Trophoblast cell (in vitro differentiated cells and primary cell): Measurements from ENCODE around the gene AP1G1.

Source experiments
- DNase-seq, 2 donors: peaks; one replicate each; pipeline ENCODE4 v3.0.0-alpha.2; 2016
- H2AFZ ChIP-seq: 2 replicates; pipeline ENCODE4 v1.6.1; 2013; ENCODE audit warnings: low read length, moderate library complexity, mild to moderate bottlenecking; ENCODE audit not compliant: insufficient read depth, poor library complexity
- H2AK5ac ChIP-seq: 2 replicates; pipeline ENCODE4 v1.6.1; 2013; ENCODE audit warnings: mild to moderate bottlenecking, low read length
- H2BK120ac ChIP-seq: 2 replicates; pipeline ENCODE4 v1.6.1; 2013; ENCODE audit warnings: low read length, mild to moderate bottlenecking, moderate library complexity; ENCODE audit not compliant: insufficient read depth, poor library complexity
- H2BK12ac ChIP-seq: 2 replicates; pipeline ENCODE4 v1.6.1; 2013; ENCODE audit warnings: mild to moderate bottlenecking, low read length, moderate library complexity
- H2BK5ac ChIP-seq: 2 replicates; pipeline ENCODE4 v1.6.1; 2013; ENCODE audit warnings: low read length, low read depth, moderate library complexity, mild to moderate bottlenecking; ENCODE audit not compliant: poor library complexity
- H3K14ac ChIP-seq: 2 replicates; pipeline ENCODE4 v1.6.1; 2013; ENCODE audit warnings: mild to moderate bottlenecking, low read length
- H3K18ac ChIP-seq: 2 replicates; pipeline ENCODE4 v1.6.1; 2013; ENCODE audit warnings: mild to moderate bottlenecking, low read length
- H3K23ac ChIP-seq: 2 replicates; pipeline ENCODE4 v1.6.1; 2013; ENCODE audit warnings: low read length
- H3K27ac ChIP-seq: 2 replicates; pipeline ENCODE4 v1.5.1; 2013; ENCODE audit warnings: low read depth, mild to moderate bottlenecking, inconsistent platforms, low read length, moderate library complexity
- H3K27me3 ChIP-seq: 2 replicates; pipeline ENCODE4 v1.6.1; 2013; ENCODE audit warnings: inconsistent platforms, mild to moderate bottlenecking, low read length, moderate library complexity; ENCODE audit not compliant: insufficient read depth
- H3K36me3 ChIP-seq, 2 experiments: 1 replicate in 1 of 2; 2 replicates in 1 of 2; pipeline ENCODE4 v1.6.1; 2013; ENCODE audit warnings: low read length in 2 of 2, mild to moderate bottlenecking in 2 of 2, moderate library complexity in 1 of 2; ENCODE audit not compliant: insufficient read depth in 2 of 2, control insufficient read depth in 1 of 2
- H3K4ac ChIP-seq: 2 replicates; pipeline ENCODE4 v1.6.1; 2013; ENCODE audit warnings: low read depth, mild to moderate bottlenecking, low read length, moderate library complexity
- H3K4me1 ChIP-seq, 2 experiments: 1 replicate in 1 of 2; 2 replicates in 1 of 2; pipeline ENCODE4 v1.6.1; 2013; ENCODE audit warnings: low read length in 2 of 2, mild to moderate bottlenecking in 2 of 2, moderate library complexity in 1 of 2; ENCODE audit not compliant: insufficient read depth in 2 of 2, control insufficient read depth in 1 of 2
- H3K4me2 ChIP-seq: 2 replicates; pipeline ENCODE4 v1.6.1; 2013; ENCODE audit warnings: inconsistent platforms, mild to moderate bottlenecking, low read length, moderate library complexity
- H3K4me3 ChIP-seq: 2 replicates; pipeline ENCODE4 v1.5.1; 2013; ENCODE audit warnings: mild to moderate bottlenecking, low read depth, low read length, inconsistent platforms
- H3K79me1 ChIP-seq: one replicate; pipeline ENCODE4 v1.6.1; 2013; ENCODE audit warnings: low read length
- H3K79me2 ChIP-seq: 2 replicates; pipeline ENCODE4 v1.6.1; 2013; ENCODE audit warnings: low read length, mild to moderate bottlenecking; ENCODE audit not compliant: control insufficient read depth, insufficient read depth, poor library complexity
- H3K9ac ChIP-seq: 2 replicates; pipeline ENCODE4 v1.6.1; 2013; ENCODE audit warnings: mild to moderate bottlenecking, low read length
- H3K9me3 ChIP-seq: 2 replicates; pipeline ENCODE4 v1.6.1; 2013; ENCODE audit warnings: low read depth, mild to moderate bottlenecking, control low read depth, inconsistent platforms, low read length; ENCODE audit not compliant: insufficient read depth
- H4K12ac ChIP-seq: 2 replicates; pipeline ENCODE4 v1.6.1; 2013; ENCODE audit warnings: low read depth, mild to moderate bottlenecking, low read length, moderate library complexity
- H4K8ac ChIP-seq: 2 replicates; pipeline ENCODE4 v1.6.1; 2013; ENCODE audit warnings: low read depth, mild to moderate bottlenecking, low read length, moderate library complexity
- H4K91ac ChIP-seq: one replicate; pipeline ENCODE4 v1.6.1; 2013; ENCODE audit warnings: low read depth, mild to moderate bottlenecking, low read length, moderate library complexity
- WGBS: extraction: QIAGEN DNeasy Blood & Tissue Kit; methylation state at CpG from one replicate; pipeline ENCODE4 v1.1.7; 2013; ENCODE audit warnings: missing lambda C conversion rate; ENCODE audit not compliant: insufficient read length, insufficient coverage; ENCODE audit errors: extremely low coverage; 5-methylcytosine and 5-hydroxymethylcytosine counted together

Gene AP1G1

GRCh38 chr16:71738855-71739254, 69.8 kb downstream of the AP1G1 start:
- Histone ChIP-seq H3K79me2 (no peaks in the 10 kb centered on the region), H3K4ac (no peak overlapping the region), H3K36me3 (peaks cover 23 to 26% of the 10 kb centered on the region in 2 experiments), H3K23ac (no peak overlapping the region), H3K9me3 (no peaks in the 10 kb centered on the region), H3K4me1 (no peaks in the 10 kb centered on the region), H4K91ac (no peak overlapping the region), H2BK120ac (no peak overlapping the region), H4K8ac (no peak overlapping the region), H3K4me2 (no peak overlapping the region), H3K14ac (no peak overlapping the region), H3K18ac (no peak overlapping the region), H4K12ac (no peak overlapping the region), H3K27me3 (no peaks in the 10 kb centered on the region), H3K4me3 (no peak overlapping the region), H2BK12ac (no peak overlapping the region), H2AK5ac (no peak overlapping the region), H2AFZ (no peak overlapping the region), H3K79me1 (no peaks in the 10 kb centered on the region), H2BK5ac (no peak overlapping the region), H3K27ac (no peak overlapping the region), H3K9ac (no peak overlapping the region)
- no peak for DNase-seq
- no CpG with 5 or more reads among the region's 4 CpGs for WGBS

- no peak for DNase-seq
- Histone ChIP-seq H2AK5ac (no peak overlapping the region), H3K18ac (no peak overlapping the region), H3K9ac (no peak overlapping the region), H2BK120ac (no peak overlapping the region), H3K27ac (no peak overlapping the region), H3K36me3 (peaks cover 21 to 27% of the 10 kb centered on the region in 2 experiments), H3K27me3 (no peaks in the 10 kb centered on the region), H4K12ac (no peak overlapping the region), H3K14ac (no peak overlapping the region), H2AFZ (no peak overlapping the region), H4K8ac (no peak overlapping the region), H2BK5ac (no peak overlapping the region), H3K23ac (no peak overlapping the region), H4K91ac (no peak overlapping the region), H3K4me2 (no peak overlapping the region), H3K79me1 (no peaks in the 10 kb centered on the region), H3K4me3 (no peak overlapping the region), H3K9me3 (no peaks in the 10 kb centered on the region), H3K4me1 (no peaks in the 10 kb centered on the region), H3K79me2 (no peaks in the 10 kb centered on the region), H3K4ac (no peak overlapping the region), H2BK12ac (no peak overlapping the region)
- WGBS = no CpG with 5 or more reads among the region's 6 CpGs
Observed at GRCh38 chr16:71737501-71737900, 71.1 kb downstream of the AP1G1 start.

GRCh38 chr16:71734511-71734910, 74.1 kb downstream of the AP1G1 start:
- Histone ChIP-seq H3K14ac (no peak overlapping the region), H3K9me3 (no peaks in the 10 kb centered on the region), H2AFZ (no peak overlapping the region), H3K9ac (no peak overlapping the region), H2BK12ac (no peak overlapping the region), H2BK5ac (no peak overlapping the region), H3K27ac (no peak overlapping the region), H3K79me1 (no peaks in the 10 kb centered on the region), H4K91ac (no peak overlapping the region), H3K79me2 (no peaks in the 10 kb centered on the region), H3K4me2 (no peak overlapping the region), H4K8ac (no peak overlapping the region), H3K4me1 (no peaks in the 10 kb centered on the region), H3K4me3 (no peak overlapping the region), H3K18ac (no peak overlapping the region), H3K4ac (no peak overlapping the region), H3K27me3 (no peaks in the 10 kb centered on the region), H3K36me3 (peaks cover 22 to 38% of the 10 kb centered on the region in 2 experiments), H2AK5ac (no peak overlapping the region), H2BK120ac (no peak overlapping the region), H4K12ac (no peak overlapping the region), H3K23ac (no peak overlapping the region)
- WGBS = no CpG with 5 or more reads among the region's 5 CpGs
- DNase-seq = no peak

GRCh38 chr16:71732587-71732986, 76.0 kb downstream of the AP1G1 start:
- Histone ChIP-seq H3K4me2 (no peak overlapping the region), H3K79me2 (no peaks in the 10 kb centered on the region), H2BK12ac (no peak overlapping the region), H3K27me3 (no peaks in the 10 kb centered on the region), H3K79me1 (no peaks in the 10 kb centered on the region), H2BK5ac (no peak overlapping the region), H3K4me3 (no peak overlapping the region), H3K4me1 (no peaks in the 10 kb centered on the region), H2AK5ac (no peak overlapping the region), H3K4ac (no peak overlapping the region), H2BK120ac (no peak overlapping the region), H4K91ac (no peak overlapping the region), H3K36me3 (peaks cover 17 to 30% of the 10 kb centered on the region in 2 experiments), H3K18ac (no peak overlapping the region), H3K9ac (no peak overlapping the region), H4K12ac (no peak overlapping the region), H3K27ac (no peak overlapping the region), H3K9me3 (no peaks in the 10 kb centered on the region), H3K14ac (no peak overlapping the region), H3K23ac (no peak overlapping the region), H4K8ac (no peak overlapping the region), H2AFZ (no peak overlapping the region)
- WGBS = no CpG with 5 or more reads among the region's 3 CpGs
- no peak for DNase-seq
